22Rv1 (cell line): ENCODE data around the gene FAM76B.
A peak's percentile ranks its signal among the peaks of the same experiment; 100 is the strongest.

Experiments used
- H3K27ac ChIP-seq: fragments of 450-650 bp; 2 replicates; pipeline ENCODE4 v1.5.1; 2017
- ZFX ChIP-seq: fragments of 450-650 bp; IDR thresholded peaks from 2 replicates; pipeline ENCODE4 v1.6.1; 2017; ENCODE audit warnings: antibody characterized with exemption, borderline replicate concordance
- TF ChIP-seq, protein P1 (sequence below): fragments of 450-650 bp; IDR thresholded peaks from 2 replicates; pipeline ENCODE4 v1.5.1; 2017; ENCODE audit warnings: mild to moderate bottlenecking

FAM76B gene

DNA sequence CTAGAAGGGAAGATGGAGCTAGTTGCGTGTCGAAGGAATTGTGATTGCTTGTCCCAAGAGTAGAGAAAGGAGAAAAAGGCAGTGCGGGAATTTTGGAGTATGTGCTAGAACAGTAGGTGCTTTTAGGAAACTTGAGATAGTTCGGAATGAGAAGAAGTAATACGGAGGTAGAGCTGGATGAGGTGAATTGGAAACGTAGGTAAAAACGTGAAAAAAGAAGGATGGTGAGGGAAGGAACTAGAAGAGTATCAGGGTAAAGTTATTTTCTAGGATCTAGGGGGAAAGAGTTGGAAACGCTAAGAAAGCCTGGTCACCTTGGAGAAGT is 2.1 kb upstream of the FAM76B start:
- H3K27ac ChIP-seq = peak overlapping the region; percentile 96; the same call in 1 of the 2 replicates

DNA sequence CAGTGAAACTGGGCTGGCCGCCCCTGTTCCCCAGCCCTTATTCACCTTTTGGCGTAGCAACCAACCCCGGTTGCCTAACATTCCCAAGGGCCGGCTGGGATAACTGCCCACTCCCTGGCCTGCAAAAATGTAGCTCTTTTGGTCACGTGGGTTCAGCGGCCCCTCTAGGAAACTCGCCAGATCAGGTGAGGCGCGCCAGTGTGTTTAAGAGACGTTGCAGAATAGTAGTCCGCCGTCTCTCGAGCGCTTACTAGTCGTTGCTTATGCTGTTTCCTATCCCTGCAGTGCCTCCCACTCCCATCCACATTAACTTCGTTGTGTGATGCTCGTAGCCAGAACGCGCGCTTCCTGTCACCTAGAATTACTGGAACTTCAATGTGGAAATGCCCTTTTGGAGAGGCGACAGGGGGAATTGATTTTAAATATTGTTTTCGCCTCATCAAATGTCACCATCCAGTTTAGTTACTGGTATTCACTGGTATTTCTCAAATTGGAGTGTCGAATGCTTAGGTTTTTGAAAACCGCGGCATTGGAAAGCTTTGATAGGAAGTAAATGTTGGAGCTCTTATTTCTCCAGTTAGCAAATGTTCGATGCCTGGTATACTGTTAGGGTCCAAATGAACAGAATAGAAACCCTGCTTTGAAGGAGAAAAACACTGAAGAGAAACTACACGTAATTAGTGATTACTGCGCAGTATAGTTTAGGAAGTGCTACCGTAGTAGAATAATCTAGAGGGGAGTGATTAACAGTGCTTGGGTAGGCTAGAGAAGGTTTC is 1.5 kb upstream of the FAM76B start:
- H3K27ac ChIP-seq = peak overlapping the region; percentile 96
- TF ChIP-seq ZFX = no peak
- TF ChIP-seq, protein P1, sequence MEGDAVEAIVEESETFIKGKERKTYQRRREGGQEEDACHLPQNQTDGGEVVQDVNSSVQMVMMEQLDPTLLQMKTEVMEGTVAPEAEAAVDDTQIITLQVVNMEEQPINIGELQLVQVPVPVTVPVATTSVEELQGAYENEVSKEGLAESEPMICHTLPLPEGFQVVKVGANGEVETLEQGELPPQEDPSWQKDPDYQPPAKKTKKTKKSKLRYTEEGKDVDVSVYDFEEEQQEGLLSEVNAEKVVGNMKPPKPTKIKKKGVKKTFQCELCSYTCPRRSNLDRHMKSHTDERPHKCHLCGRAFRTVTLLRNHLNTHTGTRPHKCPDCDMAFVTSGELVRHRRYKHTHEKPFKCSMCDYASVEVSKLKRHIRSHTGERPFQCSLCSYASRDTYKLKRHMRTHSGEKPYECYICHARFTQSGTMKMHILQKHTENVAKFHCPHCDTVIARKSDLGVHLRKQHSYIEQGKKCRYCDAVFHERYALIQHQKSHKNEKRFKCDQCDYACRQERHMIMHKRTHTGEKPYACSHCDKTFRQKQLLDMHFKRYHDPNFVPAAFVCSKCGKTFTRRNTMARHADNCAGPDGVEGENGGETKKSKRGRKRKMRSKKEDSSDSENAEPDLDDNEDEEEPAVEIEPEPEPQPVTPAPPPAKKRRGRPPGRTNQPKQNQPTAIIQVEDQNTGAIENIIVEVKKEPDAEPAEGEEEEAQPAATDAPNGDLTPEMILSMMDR = no peak

More for the DNA sequence above, 2.1 kb upstream of the FAM76B start:
- no peak for TF ChIP-seq ZFX
- TF ChIP-seq, protein P1 = no peak

DNA sequence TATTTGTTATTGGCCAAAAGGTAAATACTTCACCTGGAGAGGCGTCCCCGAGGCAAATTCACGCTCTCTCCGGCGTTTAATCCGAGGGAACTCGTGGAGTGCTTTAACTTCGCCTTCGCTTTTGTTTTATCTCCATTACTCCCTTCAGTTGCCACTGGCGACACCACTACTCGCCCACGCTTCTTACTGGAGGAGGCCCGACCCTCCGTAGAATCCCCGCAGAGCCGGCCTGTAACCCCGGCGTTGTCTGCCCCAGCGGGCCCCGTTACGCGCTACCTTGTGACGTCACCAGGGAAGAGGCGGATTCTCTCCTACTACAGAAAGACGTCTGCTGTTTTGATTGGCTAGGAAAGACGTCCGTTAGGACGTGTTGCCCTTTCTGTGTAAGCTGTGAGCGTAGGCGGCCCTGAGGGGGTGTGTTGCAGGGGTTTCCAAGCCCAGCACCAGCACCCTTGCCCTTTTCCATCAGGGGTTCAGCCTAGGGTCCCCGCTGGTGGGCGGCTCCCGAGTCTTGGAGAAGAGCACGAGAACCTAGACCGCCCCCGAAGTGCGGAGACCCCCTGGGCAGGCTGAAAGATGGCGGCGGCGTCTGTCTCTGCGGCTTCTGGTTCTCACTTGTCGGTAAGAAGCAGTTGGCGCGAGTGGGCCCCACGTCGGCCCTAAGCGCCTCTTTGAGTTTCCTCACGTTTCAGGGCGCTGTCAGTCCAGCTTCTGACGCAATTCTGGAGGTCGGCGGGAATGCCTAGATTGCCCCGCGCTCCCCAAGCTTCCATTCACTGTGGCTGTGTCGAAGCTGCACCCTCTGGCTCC is 746 bp upstream of the FAM76B start, which contains the start of gene CEP57:
CEP57 (plus strand) TSS at position 376 of the 810 bp plus-strand sequence; CDS start at position 577, 201 bp downstream.
- H3K27ac ChIP-seq = peak within 1 kb of the TSS; percentile 96
- no peak for TF ChIP-seq ZFX
- TF ChIP-seq, protein P1 = no peak

DNA sequence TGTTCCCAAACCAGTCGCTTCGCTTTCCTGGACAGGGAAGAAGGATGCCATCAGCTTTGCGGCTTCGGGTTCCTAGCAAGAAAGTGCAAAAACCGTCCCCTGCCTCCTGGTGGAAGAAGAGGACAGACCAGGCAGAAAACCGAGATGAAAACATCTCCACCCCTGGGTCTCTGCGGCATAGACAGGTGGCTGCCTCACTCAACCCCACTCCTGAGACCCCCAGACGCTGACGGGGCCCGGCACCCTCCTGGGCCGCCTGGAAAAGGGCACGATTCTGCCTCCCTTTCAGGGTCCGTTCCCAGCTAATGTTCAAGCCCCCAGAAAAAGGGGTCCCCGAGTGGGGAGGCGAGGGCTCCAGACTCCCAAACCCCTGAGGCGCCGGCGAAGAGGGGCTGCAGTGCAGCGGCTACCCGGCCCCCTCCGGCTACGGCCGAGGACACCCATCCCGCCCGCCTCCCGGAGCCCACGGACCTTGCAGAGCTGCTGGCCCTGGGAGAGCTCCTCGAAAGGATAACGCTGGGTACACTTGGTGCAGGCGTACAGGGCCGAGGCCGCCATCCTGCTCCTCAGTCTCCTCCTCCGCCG is 569 bp downstream of the FAM76B start:
- TF ChIP-seq, protein P1 = no peak

DNA sequence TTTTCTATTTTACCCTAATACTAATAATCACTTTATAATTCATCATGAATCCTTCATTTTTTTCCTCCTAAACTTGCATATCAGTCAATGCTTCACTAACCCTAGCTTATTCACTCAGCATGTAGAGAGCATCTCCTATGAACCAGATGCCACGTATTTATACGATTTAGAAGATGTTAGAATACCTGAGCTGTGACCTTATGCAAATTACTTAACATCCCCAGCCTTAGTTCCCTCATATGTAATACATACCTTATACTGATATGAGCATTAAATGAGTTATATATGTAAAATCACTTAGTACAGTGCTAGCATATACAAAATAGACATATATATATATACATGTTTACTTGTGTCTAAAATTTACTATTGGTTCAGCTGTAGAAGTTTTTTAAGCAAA is 9.0 kb downstream of the FAM76B start:
- TF ChIP-seq ZFX = no peak
- TF ChIP-seq, protein P1 = no peak
- no peak overlapping the region for H3K27ac ChIP-seq

More for the DNA sequence above, 569 bp downstream of the FAM76B start:
- H3K27ac ChIP-seq = peak overlapping the region; percentile 96

DNA sequence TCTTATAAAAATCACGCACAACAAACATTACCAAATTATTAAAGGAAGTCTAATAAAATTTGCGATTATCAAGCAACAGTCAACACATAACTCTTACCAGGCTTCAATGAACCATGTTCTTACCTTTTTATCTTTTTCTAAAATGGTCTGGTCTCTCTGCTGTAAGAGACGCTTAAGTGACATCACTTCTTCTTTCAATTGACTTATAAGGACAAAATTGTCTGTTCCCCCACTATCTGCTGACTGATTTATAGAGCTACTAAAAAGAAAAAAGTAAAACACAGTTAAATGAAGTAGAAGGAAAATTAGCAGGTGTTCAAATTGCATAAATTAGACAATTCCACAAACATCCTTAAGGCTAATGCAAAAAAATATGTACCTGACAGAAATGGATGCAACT is 10.9 kb downstream of the FAM76B start:
- H3K27ac ChIP-seq = no peak overlapping the region
- TF ChIP-seq, protein P1 = no peak
- TF ChIP-seq ZFX = no peak
